IMR-90 (cell line): Measurements from ENCODE around the gene WDFY2.

ENCODE experiments used
- CEBPB ChIP-seq: IDR thresholded peaks from 2 replicates; pipeline ENCODE4 v1.6.1; 2012; ENCODE audit warnings: low read depth, low read length, improper control_type of control experiment
- CTCF ChIP-seq: conservative IDR thresholded peaks from 2 replicates; pipeline ENCODE4 v1.5.1; 2012; ENCODE audit warnings: mild to moderate bottlenecking, low read depth, low read length, improper control_type of control experiment
- MAFK ChIP-seq: IDR thresholded peaks from 2 replicates; pipeline ENCODE4 v1.6.1; 2012; ENCODE audit warnings: low read depth, low read length, improper control_type of control experiment
- POLR2A ChIP-seq: IDR thresholded peaks from 2 replicates; pipeline ENCODE4 v1.6.1; 2012; ENCODE audit warnings: mild to moderate bottlenecking, low read depth, low read length
- RCOR1 ChIP-seq: IDR thresholded peaks from 2 replicates; pipeline ENCODE4 v1.6.1; 2012; ENCODE audit warnings: mild to moderate bottlenecking, low read length, improper control_type of control experiment; ENCODE audit not compliant: insufficient replicate concordance
- USF2 ChIP-seq: fragments of 150-350 bp; IDR thresholded peaks from 2 replicates; pipeline ENCODE4 v1.6.1; 2017; ENCODE audit warnings: mild to moderate bottlenecking, antibody characterized with exemption, low read length, low read depth

GRCh38 chr13:51801631-51802099 lies 217.4 kb downstream of the WDFY2 start:
- no peak for TF ChIP-seq CEBPB
- no peak for TF ChIP-seq CTCF
- TF ChIP-seq POLR2A = no peak
- no peak for TF ChIP-seq USF2
- no peak for TF ChIP-seq RCOR1
- no peak for TF ChIP-seq MAFK
